OCI-LY1 (cell line): Measurements from ENCODE around the gene FOXD3.

ENCODE experiments used
- H2AFZ ChIP-seq: fragments of 200-600 bp; sonication (generic), shearing (Covaris generic); 2 replicates; pipeline ENCODE4 v1.6.0; 2014; ENCODE audit warnings: antibody characterized with exemption, mild to moderate bottlenecking, low read length
- H3F3A ChIP-seq: fragments of 200-600 bp; sonication (generic), shearing (Covaris generic); 2 replicates; pipeline ENCODE4 v1.6.0; 2014; ENCODE audit warnings: mild to moderate bottlenecking, antibody characterized with exemption, low read length, moderate library complexity; ENCODE audit not compliant: insufficient read depth
- H3K27ac ChIP-seq: fragments of 200-600 bp; sonication (generic); 2 replicates; pipeline ENCODE4 v1.5.1; 2014; ENCODE audit warnings: low read length, mixed run types, mild to moderate bottlenecking, low read depth; ENCODE audit not compliant: poor library complexity, severe bottlenecking
- H3K27me3 ChIP-seq: fragments of 200-600 bp; sonication (generic); 2 replicates; pipeline ENCODE4 v1.6.0; 2014; ENCODE audit warnings: antibody characterized with exemption, mild to moderate bottlenecking, low read length, moderate library complexity; ENCODE audit not compliant: insufficient read depth
- H3K36me3 ChIP-seq: fragments of 200-600 bp; sonication (generic); 2 replicates; pipeline ENCODE4 v1.6.1; 2014; ENCODE audit warnings: mild to moderate bottlenecking, antibody characterized with exemption, low read length, moderate library complexity, mixed read lengths; ENCODE audit not compliant: insufficient read depth
- H3K4me1 ChIP-seq: fragments of 200-600 bp; sonication (generic); 2 replicates; pipeline ENCODE4 v1.5.1; 2014; ENCODE audit warnings: mild to moderate bottlenecking, low read length, moderate library complexity; ENCODE audit not compliant: insufficient read depth, severe bottlenecking
- H3K4me2 ChIP-seq: fragments of 200-600 bp; sonication (generic), shearing (Covaris generic); 2 replicates; pipeline ENCODE4 v1.6.1; 2014; ENCODE audit warnings: low read length
- H3K4me3 ChIP-seq: fragments of 200-600 bp; sonication (generic); 2 replicates; pipeline ENCODE4 v1.5.1; 2014; ENCODE audit warnings: low read length, low read depth, mild to moderate bottlenecking, mixed read lengths; ENCODE audit not compliant: poor library complexity, severe bottlenecking
- H3K79me2 ChIP-seq: fragments of 200-600 bp; shearing (Covaris generic); 2 replicates; pipeline ENCODE4 v1.6.1; 2016; ENCODE audit warnings: mixed run types, low read length, mixed read lengths; ENCODE audit not compliant: insufficient read depth
- H3K9ac ChIP-seq: fragments of 200-600 bp; sonication (generic), shearing (Covaris generic); 2 replicates; pipeline ENCODE4 v1.6.1; 2014; ENCODE audit warnings: mild to moderate bottlenecking, low read length, mixed read lengths
- H3K9me2 ChIP-seq: fragments of 200-600 bp; sonication (generic), shearing (Covaris generic); 2 replicates; pipeline ENCODE4 v1.6.1; 2014; ENCODE audit warnings: low read depth, mild to moderate bottlenecking, low read length, mixed read lengths
- H3K9me3 ChIP-seq: fragments of 200-600 bp; shearing (Covaris generic); 2 replicates; pipeline ENCODE4 v1.6.1; 2014; ENCODE audit warnings: low read length, mixed read lengths
- H4K20me1 ChIP-seq: fragments of 200-600 bp; sonication (generic), shearing (Covaris generic); 2 replicates; pipeline ENCODE4 v1.6.0; 2016; ENCODE audit warnings: mild to moderate bottlenecking, low read length; ENCODE audit not compliant: insufficient read depth
- EZH2 ChIP-seq: fragments of 200-600 bp; sonication (generic), shearing (Covaris generic); IDR thresholded peaks from 2 replicates; pipeline ENCODE4 v1.8.0; 2017; ENCODE audit warnings: borderline replicate concordance, mixed run types, mild to moderate bottlenecking, antibody characterized with exemption, low read length, moderate library complexity, mixed read lengths
- TF ChIP-seq, protein P1 (sequence below): fragments of 200-600 bp; sonication (generic), shearing (Covaris generic); IDR thresholded peaks from 2 replicates; pipeline ENCODE4 v1.5.1; 2017; ENCODE audit warnings: mild to moderate bottlenecking, antibody characterized with exemption, low read length, moderate library complexity, mixed read lengths

The FOXD3 gene

DNA sequence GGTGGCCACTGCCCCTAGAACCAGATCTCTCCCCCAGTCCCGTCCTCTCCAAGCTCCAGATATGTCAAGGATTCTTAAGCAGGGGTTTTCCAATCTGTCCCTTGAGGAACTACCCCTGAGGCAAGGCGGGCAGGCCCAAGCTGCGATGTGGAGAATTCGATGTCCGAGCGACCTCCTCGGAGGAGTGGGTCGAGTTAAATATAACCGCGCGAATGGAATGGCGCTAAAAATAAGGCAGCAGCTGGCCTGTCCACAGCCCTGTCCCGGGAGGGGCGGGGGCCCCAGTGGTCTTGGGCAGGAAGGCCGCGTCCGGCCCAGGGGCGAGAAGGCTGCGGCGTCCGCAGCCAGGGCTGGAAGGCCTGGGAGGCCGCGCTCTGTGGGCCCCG is 5.8 kb upstream of the FOXD3 start:
- Histone ChIP-seq H2AFZ (no peak overlapping the region), H3K27me3 (no peaks in the 10 kb centered on the region), H3K9me3 (no peaks in the 10 kb centered on the region), H3K27ac (no peak overlapping the region), H3K36me3 (no peaks in the 10 kb centered on the region), H3K9me2 (no peaks in the 10 kb centered on the region), H3K4me2 (peak overlapping the region; percentile 80), H3K9ac (no peak overlapping the region), H3K79me2 (no peaks in the 10 kb centered on the region), H3K4me1 (peaks cover 9% of the 10 kb centered on the region), H3F3A (no peaks in the 10 kb centered on the region), H4K20me1 (no peaks in the 10 kb centered on the region), H3K4me3 (peak overlapping the region; percentile 66)
- TF ChIP-seq EZH2, result no peak
- TF ChIP-seq, protein P1, sequence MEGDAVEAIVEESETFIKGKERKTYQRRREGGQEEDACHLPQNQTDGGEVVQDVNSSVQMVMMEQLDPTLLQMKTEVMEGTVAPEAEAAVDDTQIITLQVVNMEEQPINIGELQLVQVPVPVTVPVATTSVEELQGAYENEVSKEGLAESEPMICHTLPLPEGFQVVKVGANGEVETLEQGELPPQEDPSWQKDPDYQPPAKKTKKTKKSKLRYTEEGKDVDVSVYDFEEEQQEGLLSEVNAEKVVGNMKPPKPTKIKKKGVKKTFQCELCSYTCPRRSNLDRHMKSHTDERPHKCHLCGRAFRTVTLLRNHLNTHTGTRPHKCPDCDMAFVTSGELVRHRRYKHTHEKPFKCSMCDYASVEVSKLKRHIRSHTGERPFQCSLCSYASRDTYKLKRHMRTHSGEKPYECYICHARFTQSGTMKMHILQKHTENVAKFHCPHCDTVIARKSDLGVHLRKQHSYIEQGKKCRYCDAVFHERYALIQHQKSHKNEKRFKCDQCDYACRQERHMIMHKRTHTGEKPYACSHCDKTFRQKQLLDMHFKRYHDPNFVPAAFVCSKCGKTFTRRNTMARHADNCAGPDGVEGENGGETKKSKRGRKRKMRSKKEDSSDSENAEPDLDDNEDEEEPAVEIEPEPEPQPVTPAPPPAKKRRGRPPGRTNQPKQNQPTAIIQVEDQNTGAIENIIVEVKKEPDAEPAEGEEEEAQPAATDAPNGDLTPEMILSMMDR, result no peak

DNA sequence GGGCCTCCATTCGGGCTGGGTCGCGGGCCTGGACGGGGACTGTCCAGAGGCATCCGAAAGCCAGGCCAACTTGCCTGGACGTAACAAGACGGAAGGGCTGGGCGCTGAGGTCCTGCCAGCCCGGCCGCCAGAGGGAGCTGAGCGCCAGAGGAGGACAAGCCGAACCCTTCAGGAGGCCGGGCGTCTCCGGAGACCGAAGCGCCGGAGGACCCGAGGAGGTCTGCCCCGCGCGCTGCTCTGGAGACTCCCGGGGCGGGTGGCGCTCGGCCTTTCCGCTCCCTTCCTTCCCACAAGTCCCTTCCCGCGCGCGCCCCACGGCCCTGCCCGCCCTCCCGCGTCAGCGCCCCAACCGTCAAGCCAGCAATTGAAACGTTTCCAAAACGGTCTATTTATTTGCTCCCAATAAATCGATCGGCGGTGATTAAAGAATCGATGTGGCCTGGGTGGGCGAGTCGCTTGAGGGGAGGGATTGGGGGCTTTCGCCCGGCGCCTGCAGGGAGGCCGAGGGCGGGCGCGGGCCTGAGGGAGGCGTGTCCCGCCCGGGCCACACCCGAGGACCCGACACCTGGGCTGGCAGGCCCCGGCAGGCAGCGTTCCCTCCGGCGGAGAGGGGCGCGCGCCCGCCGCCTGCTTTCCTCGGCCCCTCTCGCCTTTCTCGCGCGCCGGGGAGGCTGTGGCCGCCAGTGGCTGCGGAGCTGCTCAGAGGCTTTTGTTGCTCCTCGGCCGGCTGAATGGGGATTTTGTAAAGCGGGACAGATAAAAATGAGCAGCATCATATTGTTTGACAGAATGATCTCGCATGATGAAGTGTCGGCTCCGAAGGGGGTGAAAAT is 5.2 kb upstream of the FOXD3 start:
- Histone ChIP-seq H2AFZ (peak overlapping the region; percentile 70; the same call in 1 of the 2 replicates), H3K9ac (peak overlapping the region; percentile 73), H3K27ac (no peak overlapping the region), H3K27me3 (no peaks in the 10 kb centered on the region), H3K4me2 (peak overlapping the region; percentile 80), H3F3A (no peaks in the 10 kb centered on the region), H3K79me2 (no peaks in the 10 kb centered on the region), H3K4me3 (peak overlapping the region; percentile 66), H3K36me3 (no peaks in the 10 kb centered on the region), H4K20me1 (no peaks in the 10 kb centered on the region), H3K4me1 (peaks cover 9% of the 10 kb centered on the region), H3K9me3 (no peaks in the 10 kb centered on the region), H3K9me2 (no peaks in the 10 kb centered on the region)
- TF ChIP-seq, protein P1, result peak; percentile 69
- TF ChIP-seq EZH2, result no peak

DNA sequence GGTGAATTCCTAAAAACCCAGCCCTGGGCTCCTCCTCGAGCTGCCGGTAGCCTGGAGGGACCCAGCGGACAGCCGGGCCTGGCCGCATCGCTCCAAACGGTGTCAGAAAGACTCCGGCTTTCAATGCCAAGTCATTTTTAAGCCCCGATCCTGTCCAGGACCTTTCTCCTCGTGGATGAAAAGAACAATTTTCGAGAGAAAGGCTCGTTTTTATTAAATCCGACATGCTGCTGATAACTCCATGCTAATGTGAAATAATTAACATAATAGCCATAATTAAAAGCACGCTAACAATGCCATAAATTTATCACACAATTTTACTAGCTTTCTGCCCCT is 4.6 kb upstream of the FOXD3 start:
- Histone ChIP-seq H3K9ac (peak overlapping the region; percentile 73), H3K9me2 (no peaks in the 10 kb centered on the region), H3K4me2 (peak overlapping the region; percentile 80), H2AFZ (peak overlapping the region; percentile 70; the same call in 1 of the 2 replicates), H3K36me3 (no peaks in the 10 kb centered on the region), H3K9me3 (no peaks in the 10 kb centered on the region), H3K4me1 (peaks cover 9% of the 10 kb centered on the region), H3K27me3 (no peaks in the 10 kb centered on the region), H4K20me1 (no peaks in the 10 kb centered on the region), H3K4me3 (peak overlapping the region; percentile 66), H3K79me2 (no peaks in the 10 kb centered on the region), H3F3A (no peaks in the 10 kb centered on the region), H3K27ac (no peak overlapping the region)
- no peak for TF ChIP-seq EZH2
- TF ChIP-seq, protein P1, result no peak
